Activated T-helper 2 cell treated with anti-CD3 and anti-CD28 coated beads, Interferon-gamma antibody, Interleukin-2, Interleukin-4, amounts not matched to agents 10 μg/mL and 5 μg/mL and 100 μg/mL, durations not matched to agents 14 hours and 24 hours and 36 hours (primary cell): ENCODE results near the gene MEPE. TPM values are rescaled to one million over a fixed set of nuclear protein-coding genes. Genes with fewer than 3 reads are reported as not detected.

Experiments used
- DNase-seq: peaks from one replicate; pipeline ENCODE4 v3.0.0; 2021; ENCODE audit warnings: low spot score
- H3K27ac Mint-ChIP-seq: one replicate; pipeline ENCODE4 v1.8.0; 2021; ENCODE audit warnings: mixed read lengths
- H3K27me3 Mint-ChIP-seq: one replicate; pipeline ENCODE4 v1.8.0; 2021; ENCODE audit warnings: low read depth, mixed read lengths
- H3K36me3 Mint-ChIP-seq: one replicate; pipeline ENCODE4 v1.8.0; 2021; ENCODE audit warnings: low read depth, mixed read lengths
- H3K4me1 Mint-ChIP-seq: one replicate; pipeline ENCODE4 v1.8.0; 2021; ENCODE audit warnings: low read depth, mixed read lengths
- H3K4me3 Mint-ChIP-seq: one replicate; pipeline ENCODE4 v1.8.0; 2021; ENCODE audit warnings: low read depth, mild to moderate bottlenecking, moderate library complexity, mixed read lengths
- H3K9me3 Mint-ChIP-seq: one replicate; pipeline ENCODE4 v1.8.0; 2021; ENCODE audit warnings: mixed read lengths
- intact Hi-C: fragments of 100-400 bp; cut with micrococcal nuclease; formaldehyde crosslinking; loops from one replicate; pipeline ENCODE4 v1.15.1; 2023
- total RNA-seq: library from RNA; stranded (reverse); gene quantifications from 2 replicates; pipeline ENCODE4 v1.2.3, GENCODE V29; 2022

Gene MEPE
- total RNA-seq, 1 donor from 2014 or later = not detected

DNA sequence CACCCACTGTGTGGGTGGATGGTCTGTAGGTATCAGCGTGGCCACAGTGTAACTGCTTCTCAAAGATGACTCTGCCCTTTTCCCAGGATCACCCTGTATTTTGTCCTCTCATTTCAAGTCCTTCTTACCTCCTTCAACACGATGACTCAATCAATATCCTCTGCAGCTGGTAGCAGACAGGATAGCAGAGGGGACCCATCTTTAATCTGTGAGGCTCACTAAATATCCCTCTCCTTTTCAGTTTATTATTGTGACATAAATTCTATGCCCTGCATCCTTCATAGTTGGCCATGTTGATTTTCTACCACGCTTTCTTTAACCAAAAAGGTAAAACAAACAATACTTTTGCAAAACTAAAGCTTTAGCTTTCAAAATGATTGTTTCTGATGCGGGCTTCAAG is 9.6 kb upstream of the MEPE start:
- H3K4me3 Mint-ChIP-seq = no peak overlapping the region
- no peaks in the 10 kb centered on the region for H3K4me1 Mint-ChIP-seq
- H3K27ac Mint-ChIP-seq = no peak overlapping the region
- DNase-seq = no peak
- H3K36me3 Mint-ChIP-seq = no peaks in the 10 kb centered on the region
- no peaks in the 10 kb centered on the region for H3K27me3 Mint-ChIP-seq
- intact Hi-C loops = no loop called here
- no peaks in the 10 kb centered on the region for H3K9me3 Mint-ChIP-seq

DNA sequence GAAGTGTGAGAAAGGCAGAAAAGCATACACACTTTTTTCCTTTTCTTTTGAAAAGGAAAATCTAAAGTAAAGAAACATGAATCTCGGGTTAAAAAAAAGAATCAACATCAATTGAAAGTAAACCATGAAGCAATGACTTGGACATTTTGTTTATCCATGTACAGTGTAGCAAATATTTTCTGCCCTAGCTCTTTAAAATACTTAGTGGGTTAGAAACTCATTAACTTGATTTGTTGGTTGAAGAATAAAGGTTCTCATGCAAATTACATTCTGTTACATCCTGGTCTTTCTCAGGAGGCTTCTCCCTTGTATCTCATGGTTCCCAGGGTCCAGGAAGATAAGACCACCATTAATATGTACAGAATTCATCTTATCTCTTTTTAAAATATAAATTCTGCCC is 9.0 kb upstream of the MEPE start:
- Mint-ChIP-seq H3K27me3 (peaks cover under 1% of the 10 kb centered on the region), H3K4me1 (no peaks in the 10 kb centered on the region), H3K4me3 (no peak overlapping the region), H3K27ac (no peak overlapping the region), H3K36me3 (no peaks in the 10 kb centered on the region), H3K9me3 (no peaks in the 10 kb centered on the region)
- intact Hi-C loops = no loop called here
- no peak for DNase-seq

DNA sequence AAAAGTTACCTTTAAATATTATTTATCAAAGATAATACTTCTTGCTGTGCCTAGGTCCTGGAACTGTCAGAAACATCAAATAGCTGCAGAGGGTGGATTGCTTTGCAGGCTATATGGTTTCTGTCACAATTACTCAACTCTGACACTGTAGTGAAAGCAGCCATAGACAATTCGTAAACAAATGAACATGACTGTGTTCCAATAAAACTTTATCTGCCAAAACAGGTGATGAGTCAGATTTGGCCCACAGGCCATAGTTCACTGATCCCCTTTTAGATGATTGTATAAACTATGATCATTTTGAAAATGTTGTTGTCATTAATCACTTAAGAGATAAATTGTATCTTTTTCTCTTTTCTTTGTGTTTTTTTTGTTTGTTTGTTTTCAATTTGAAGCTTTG is 8.4 kb upstream of the MEPE start:
- Mint-ChIP-seq H3K27ac (no peak overlapping the region), H3K4me1 (no peaks in the 10 kb centered on the region), H3K4me3 (no peak overlapping the region), H3K36me3 (no peaks in the 10 kb centered on the region), H3K27me3 (peaks cover 2% of the 10 kb centered on the region), H3K9me3 (no peaks in the 10 kb centered on the region)
- DNase-seq = no peak
- intact Hi-C loops = no loop called here

DNA sequence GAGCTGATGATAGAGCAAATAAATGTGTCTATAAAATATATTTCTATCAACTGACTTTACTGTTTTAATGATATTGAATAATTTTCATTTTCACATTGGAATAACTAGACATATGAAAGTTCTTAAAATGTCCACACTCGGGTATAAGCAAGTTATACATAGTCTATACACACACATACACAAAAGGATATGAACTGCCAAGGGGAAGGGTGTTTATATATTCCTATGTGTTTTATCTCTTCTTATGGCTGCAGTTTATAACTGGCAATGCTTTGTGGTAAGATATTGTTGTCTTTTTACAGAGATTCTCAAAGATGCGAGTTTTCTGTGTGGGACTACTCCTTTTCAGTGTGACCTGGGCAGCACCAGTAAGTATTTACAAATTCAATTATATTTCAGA is 1.6 kb downstream of the MEPE start:
- Mint-ChIP-seq H3K4me1 (no peaks in the 10 kb centered on the region), H3K4me3 (no peak overlapping the region), H3K27ac (no peak overlapping the region), H3K36me3 (no peaks in the 10 kb centered on the region), H3K27me3 (peaks cover 9% of the 10 kb centered on the region), H3K9me3 (no peaks in the 10 kb centered on the region)
- no peak for DNase-seq
- intact Hi-C loops = no loop called here

DNA sequence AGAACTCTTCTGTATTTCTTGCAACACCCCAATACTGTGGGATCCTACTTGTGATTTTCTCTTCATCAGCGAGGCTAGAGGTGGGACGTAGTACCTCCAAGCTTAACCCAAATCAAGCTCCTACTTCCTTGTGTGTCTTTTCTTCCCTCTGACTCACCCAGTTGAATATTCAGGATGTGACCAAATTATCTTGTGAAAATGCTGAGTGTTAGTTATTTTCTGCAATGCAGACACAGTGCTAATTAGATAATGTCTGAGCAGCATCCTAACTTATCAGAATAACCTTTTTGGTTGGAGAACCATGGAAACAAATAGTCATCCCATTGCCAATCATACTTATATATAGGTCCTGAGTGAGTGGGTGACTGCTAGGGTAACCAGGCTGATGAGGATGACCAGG is 2.4 kb downstream of the MEPE start:
- Mint-ChIP-seq H3K27ac (no peak overlapping the region), H3K36me3 (no peaks in the 10 kb centered on the region), H3K4me3 (no peak overlapping the region), H3K27me3 (peaks cover 8% of the 10 kb centered on the region), H3K9me3 (no peaks in the 10 kb centered on the region), H3K4me1 (no peaks in the 10 kb centered on the region)
- intact Hi-C loops = loop anchor here (5.0 kb wide), 1 partner anchor 338 kb away; no protein-coding TSS in a partner anchor
- no peak for DNase-seq

DNA sequence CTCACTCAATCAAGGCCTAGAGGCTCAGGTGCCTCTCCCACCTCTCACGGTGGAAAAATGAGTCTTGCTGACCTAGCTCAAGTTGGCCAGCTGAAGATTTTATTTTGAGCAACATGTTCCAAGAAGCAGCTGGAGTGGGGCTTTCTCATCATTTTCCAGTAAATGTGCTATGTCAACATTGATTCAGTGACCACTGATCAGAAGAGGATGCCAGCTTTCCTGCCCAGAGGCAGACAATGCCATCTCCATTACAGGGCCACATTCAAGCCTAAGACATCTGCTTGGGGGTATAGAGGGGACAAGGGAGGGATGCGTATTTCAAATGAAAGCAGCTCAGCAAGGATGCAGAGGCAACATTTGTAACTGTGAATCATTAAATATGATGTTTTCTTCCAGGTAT is 3.0 kb downstream of the MEPE start:
- no peaks in the 10 kb centered on the region for H3K9me3 Mint-ChIP-seq

DNA sequence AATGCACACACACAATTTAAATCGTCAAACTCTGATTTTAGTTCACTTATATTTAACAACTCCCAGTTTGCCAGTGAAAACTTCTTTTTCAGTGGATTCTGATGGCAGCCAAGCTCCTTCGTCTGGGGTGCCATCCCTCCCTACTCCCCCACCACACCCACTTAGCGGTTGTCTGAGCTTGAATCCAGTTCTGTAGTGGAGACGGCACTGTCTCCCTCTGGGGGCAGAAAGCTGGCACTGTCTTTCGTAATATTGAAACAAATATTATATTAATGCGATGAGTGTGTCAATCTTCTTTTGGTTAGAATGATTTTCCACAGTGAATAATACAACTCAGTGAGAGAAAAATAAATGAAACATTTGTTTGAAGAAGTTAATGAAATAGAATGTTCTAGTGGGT is 5.4 kb downstream of the MEPE start:
- Mint-ChIP-seq H3K4me3 (no peak overlapping the region), H3K36me3 (no peaks in the 10 kb centered on the region), H3K4me1 (no peaks in the 10 kb centered on the region), H3K27me3 (peaks cover 23% of the 10 kb centered on the region), H3K9me3 (no peaks in the 10 kb centered on the region), H3K27ac (no peak overlapping the region)
- no peak for DNase-seq
- intact Hi-C loops = loop anchor here (2.0 to 5.0 kb wide), 2 partner anchors 157 to 341 kb away; no protein-coding TSS in a partner anchor

More for the DNA sequence above, 3.0 kb downstream of the MEPE start:
- Mint-ChIP-seq H3K27ac (no peak overlapping the region), H3K36me3 (no peaks in the 10 kb centered on the region), H3K4me3 (no peak overlapping the region), H3K4me1 (no peaks in the 10 kb centered on the region), H3K27me3 (peaks cover 10% of the 10 kb centered on the region)
- intact Hi-C loops = loop anchor here (5.0 kb wide), 1 partner anchor 338 kb away; no protein-coding TSS in a partner anchor
- no peak for DNase-seq

DNA sequence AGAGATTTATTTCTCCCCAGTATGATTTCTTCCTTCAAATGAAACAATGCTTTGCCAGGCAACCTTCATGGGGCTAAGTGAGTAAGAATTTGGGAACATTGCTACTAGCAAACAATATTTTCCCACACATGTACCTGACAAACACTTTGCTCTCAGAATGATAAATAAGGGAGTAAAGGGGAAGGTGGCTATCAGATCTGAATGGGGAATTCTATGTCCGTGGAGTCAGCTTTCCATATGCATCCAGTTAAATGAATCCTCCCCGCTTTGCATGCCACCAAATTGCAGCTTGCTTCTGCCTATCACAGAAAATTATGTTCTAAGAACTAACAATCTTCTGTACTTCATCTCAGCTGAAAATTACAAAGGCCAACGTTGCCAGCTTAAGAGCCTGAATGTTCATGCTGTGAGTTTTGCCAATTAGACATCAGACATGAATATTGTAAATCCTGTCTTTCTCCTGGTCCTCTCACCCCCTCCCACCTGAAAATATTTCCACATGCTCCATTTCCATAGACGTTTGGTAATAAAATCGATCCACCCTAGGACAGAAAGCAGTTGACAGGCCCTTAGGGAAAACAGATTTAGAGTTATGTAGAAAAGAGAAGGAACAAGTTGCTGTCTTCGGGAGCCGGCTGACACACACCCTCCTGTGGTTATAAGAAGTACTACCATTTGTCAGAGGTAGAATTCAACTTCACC is 6.3 kb downstream of the MEPE start:
- intact Hi-C loops = loop anchor here (2.0 to 5.0 kb wide), 2 partner anchors 158 to 342 kb away; no protein-coding TSS in a partner anchor
- Mint-ChIP-seq H3K36me3 (no peaks in the 10 kb centered on the region), H3K4me3 (no peak overlapping the region), H3K9me3 (no peaks in the 10 kb centered on the region), H3K27ac (no peak overlapping the region), H3K4me1 (no peaks in the 10 kb centered on the region), H3K27me3 (peaks cover 29% of the 10 kb centered on the region)
- DNase-seq = no peak

DNA sequence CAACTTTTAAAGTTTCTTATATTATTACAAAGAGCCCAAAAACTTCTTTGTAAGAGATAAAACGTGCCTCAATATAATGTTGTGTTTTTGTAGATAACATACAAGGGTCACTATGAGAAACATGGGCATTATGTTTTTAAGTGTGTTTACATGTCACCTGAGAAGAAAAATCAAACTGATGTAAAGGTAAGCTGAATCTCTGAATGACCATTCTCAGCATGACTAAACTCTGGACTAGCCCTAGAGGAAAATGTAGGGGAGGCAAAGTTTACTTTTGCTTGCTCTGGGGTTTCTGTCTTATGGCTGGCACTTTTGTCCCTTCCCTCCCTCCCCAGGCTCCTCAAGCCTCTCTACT is 6.8 kb downstream of the MEPE start:
- Mint-ChIP-seq H3K4me1 (no peaks in the 10 kb centered on the region), H3K36me3 (no peaks in the 10 kb centered on the region), H3K27me3 (peaks cover 32% of the 10 kb centered on the region), H3K27ac (no peak overlapping the region), H3K4me3 (no peak overlapping the region), H3K9me3 (no peaks in the 10 kb centered on the region)
- no peak for DNase-seq
- intact Hi-C loops = loop anchor here (2.0 to 5.0 kb wide), 2 partner anchors 159 to 342 kb away; no protein-coding TSS in a partner anchor

DNA sequence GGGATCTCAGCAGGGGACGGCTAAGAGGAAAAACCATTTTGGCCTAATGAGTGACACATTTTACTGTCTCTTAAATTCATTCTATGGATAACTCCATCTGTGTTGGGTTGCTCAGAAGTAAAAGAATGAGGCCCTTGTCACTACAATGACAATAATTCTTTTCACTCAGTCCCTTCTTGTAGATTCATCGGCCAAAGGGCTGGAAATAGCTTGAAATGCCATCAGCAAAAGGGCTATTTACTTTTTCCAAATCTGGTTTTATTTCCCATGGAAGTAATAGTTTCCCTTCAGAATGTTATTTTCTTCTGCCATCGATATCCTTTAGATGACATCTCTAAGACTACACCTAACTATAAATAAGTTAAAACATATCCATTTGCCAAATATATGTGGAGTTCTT is 7.4 kb downstream of the MEPE start:
- Mint-ChIP-seq H3K9me3 (no peaks in the 10 kb centered on the region), H3K4me3 (no peak overlapping the region), H3K27ac (no peak overlapping the region), H3K4me1 (no peaks in the 10 kb centered on the region), H3K36me3 (no peaks in the 10 kb centered on the region), H3K27me3 (peaks cover 35% of the 10 kb centered on the region)
- DNase-seq = no peak
- intact Hi-C loops = loop anchor here (10.0 kb wide), 1 partner anchor 465 kb away; no protein-coding TSS in a partner anchor

DNA sequence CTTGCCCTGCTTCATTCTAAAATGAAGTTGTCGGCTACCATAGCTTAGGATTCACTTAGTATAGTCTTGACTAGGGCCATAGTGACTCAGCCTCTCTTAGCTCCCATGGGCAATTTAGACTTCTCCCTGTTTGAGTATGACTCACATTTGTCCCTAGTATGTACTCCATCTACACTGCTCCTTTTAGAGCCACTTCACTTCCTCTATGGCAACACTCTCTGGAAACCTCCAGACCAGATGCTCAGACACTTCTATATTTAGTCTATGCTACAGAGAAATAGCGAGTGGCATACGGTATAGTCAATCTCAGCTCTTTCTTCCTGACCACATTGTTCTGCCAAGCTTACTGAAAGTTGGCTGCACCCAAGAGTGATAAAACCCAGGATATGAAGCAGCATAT is 11.2 kb downstream of the MEPE start:
- Mint-ChIP-seq H3K36me3 (no peaks in the 10 kb centered on the region), H3K27ac (no peak overlapping the region), H3K27me3 (peaks cover 49% of the 10 kb centered on the region), H3K4me3 (no peak overlapping the region), H3K9me3 (no peaks in the 10 kb centered on the region), H3K4me1 (peaks cover 3% of the 10 kb centered on the region)
- DNase-seq = no peak
- intact Hi-C loops = loop anchor here (10.0 kb wide), 1 partner anchor 469 kb away; no protein-coding TSS in a partner anchor

DNA sequence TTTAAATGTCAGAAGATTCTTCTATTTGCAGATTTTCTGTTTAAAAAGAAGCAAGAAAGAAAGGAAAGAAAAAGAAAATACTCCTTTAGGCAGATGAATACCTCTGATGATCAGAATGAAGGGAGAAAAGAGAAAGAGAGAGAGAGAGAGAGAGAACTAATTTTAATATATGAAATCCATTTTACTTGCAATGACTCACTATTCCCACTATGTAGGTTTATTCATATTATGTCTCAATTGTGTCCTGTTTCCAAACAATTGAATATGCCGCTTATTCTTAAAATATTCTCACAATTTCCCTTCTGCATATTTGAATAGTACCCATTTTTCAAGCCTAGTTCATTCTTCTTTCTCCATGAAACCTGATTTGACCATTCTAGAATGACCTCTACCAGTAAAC is 11.7 kb downstream of the MEPE start:
- no peaks in the 10 kb centered on the region for H3K9me3 Mint-ChIP-seq
- peaks cover 9% of the 10 kb centered on the region for H3K4me1 Mint-ChIP-seq
- DNase-seq = no peak
- intact Hi-C loops = loop anchor here (10.0 kb wide), 1 partner anchor 470 kb away; no protein-coding TSS in a partner anchor
- H3K27ac Mint-ChIP-seq = no peak overlapping the region
- no peaks in the 10 kb centered on the region for H3K36me3 Mint-ChIP-seq
- H3K4me3 Mint-ChIP-seq = no peak overlapping the region
- peaks cover 48% of the 10 kb centered on the region for H3K27me3 Mint-ChIP-seq

DNA sequence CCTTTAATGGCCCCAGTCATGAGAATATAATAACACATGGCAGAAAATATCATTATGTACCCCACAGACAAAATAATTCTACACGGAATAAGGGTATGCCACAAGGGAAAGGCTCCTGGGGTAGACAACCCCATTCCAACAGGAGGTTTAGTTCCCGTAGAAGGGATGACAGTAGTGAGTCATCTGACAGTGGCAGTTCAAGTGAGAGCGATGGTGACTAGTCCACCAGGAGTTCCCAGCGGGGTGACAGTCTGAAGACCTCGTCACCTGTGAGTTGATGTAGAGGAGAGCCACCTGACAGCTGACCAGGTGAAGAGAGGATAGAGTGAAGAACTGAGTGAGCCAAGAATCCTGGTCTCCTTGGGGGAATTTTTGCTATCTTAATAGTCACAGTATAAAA is 13.5 kb downstream of the MEPE start:
- Mint-ChIP-seq H3K27ac (no peak overlapping the region), H3K4me3 (no peak overlapping the region), H3K36me3 (no peaks in the 10 kb centered on the region), H3K9me3 (no peaks in the 10 kb centered on the region), H3K27me3 (peaks cover 43% of the 10 kb centered on the region), H3K4me1 (peaks cover 13% of the 10 kb centered on the region)
- intact Hi-C loops = loop anchor here (10.0 kb wide), 1 partner anchor 471 kb away; no protein-coding TSS in a partner anchor
- DNase-seq = no peak
